DOHH2 (cell line): ENCODE data around the gene ANKRD6.
A peak's percentile ranks its signal among the peaks of the same experiment; 100 is the strongest.

Source experiments
- CTCF ChIP-seq: fragments of 200-600 bp; sonication (generic); IDR thresholded peaks from one replicate; pipeline ENCODE4 v1.5.1; 2014; ENCODE audit warnings: antibody characterized with exemption, mild to moderate bottlenecking, low read depth, low read length; ENCODE audit not compliant: poor library complexity, severe bottlenecking
- EZH2phosphoT487 ChIP-seq: fragments of 200-600 bp; sonication (generic); IDR thresholded peaks from 2 replicates; pipeline ENCODE4 v1.6.1; 2017; ENCODE audit warnings: borderline replicate concordance, mild to moderate bottlenecking, antibody characterized with exemption, low read length, moderate library complexity, mixed read lengths

- TF ChIP-seq CTCF (no peak), EZH2phosphoT487 (peak; percentile 78)
Observed at GRCh38 chr6:89410231-89410761, 22.7 kb upstream of the ANKRD6 start.
